ENCODE data around the gene KLK4.

The KLK4 gene

DNA sequence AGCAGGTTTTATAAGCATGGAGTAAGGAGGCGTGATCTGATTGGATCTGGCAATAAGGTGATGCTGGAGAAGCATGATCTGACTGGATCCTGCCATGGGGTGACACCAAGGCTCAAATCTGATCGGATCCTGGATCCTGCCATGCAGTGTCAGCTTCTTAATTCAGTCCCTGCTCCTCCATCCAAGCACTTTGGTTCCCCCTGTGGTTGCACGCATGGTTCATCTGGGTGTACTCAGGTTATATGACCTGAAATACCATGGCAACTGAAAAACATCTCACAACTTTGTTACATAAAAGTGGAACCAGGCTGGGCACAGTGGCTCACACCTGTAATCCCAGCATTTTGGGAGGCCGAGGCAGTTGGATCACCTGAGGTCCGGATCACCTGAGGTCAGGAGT, 17.6 kb upstream of the KLK4 start:
- TF ChIP-seq ZNF274 (IDR thresholded peaks at IDR 0.05; ENCODE audit: low read depth, low read length), result no peak

DNA sequence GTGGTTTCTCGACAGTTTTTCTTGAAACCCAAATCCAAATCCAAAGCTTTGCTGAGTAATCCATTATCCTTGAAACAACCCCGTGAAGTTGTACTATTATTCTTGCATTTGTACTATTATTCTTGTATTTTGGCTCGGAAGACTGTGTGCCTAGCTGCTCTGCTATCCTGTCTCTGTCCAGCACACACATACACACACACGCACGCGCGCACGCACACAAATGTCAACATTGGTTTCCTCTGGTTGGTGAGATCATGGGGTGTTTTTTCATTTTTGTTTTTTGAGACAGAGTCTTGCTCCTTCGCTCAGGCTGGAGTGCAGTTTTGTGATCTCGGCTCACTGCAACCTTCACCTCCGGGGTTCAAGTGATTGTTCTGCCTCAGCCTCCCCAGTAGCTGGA, 14.9 kb upstream of the KLK4 start:
- TF ChIP-seq ZNF274 (IDR thresholded peaks at IDR 0.05; ENCODE audit: low read depth, low read length), result no peak
- H3K4me3 ChIP-seq (ENCODE audit: low read length), result no peak overlapping the region

More for the DNA sequence above, 17.6 kb upstream of the KLK4 start:
- H3K4me3 ChIP-seq (ENCODE audit: low read length), result no peak overlapping the region

- no peak overlapping the region for H3K4me3 ChIP-seq (ENCODE audit: low read length)
- TF ChIP-seq ZNF274 (IDR thresholded peaks at IDR 0.05; ENCODE audit: low read depth, low read length), result no peak
Measured at GRCh38 chr19:50925734-50926133, 14.5 kb upstream of the KLK4 start.

DNA sequence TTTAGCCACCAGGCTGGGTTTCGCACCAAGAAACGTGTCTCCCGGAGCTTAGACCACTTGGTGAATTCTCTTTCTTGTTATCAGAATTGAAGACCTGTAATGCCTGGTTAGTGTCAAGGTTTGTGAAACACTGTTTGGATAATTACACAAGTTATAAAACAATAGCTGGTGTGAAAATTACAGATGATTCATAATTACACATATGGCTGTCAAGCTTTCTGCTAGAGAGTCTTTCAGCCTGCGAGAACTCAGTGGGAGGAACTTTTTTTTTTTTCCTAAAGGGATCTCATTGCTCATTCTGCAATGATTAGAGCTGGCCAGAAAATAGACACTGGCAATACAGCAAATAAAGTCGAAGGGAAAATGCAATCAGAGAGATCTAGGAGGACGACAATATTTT, 13.4 kb upstream of the KLK4 start:
- no peak for TF ChIP-seq ZNF274 (IDR thresholded peaks at IDR 0.05; ENCODE audit: low read depth, low read length)
- no peak overlapping the region for H3K4me3 ChIP-seq (ENCODE audit: low read length)

GRCh38 chr19:50922317-50922853, 11.2 kb upstream of the KLK4 start:
- TF ChIP-seq ZNF274 (IDR thresholded peaks at IDR 0.05; ENCODE audit: low read depth, low read length), result no peak
- no peak overlapping the region for H3K4me3 ChIP-seq (ENCODE audit: low read length)

DNA sequence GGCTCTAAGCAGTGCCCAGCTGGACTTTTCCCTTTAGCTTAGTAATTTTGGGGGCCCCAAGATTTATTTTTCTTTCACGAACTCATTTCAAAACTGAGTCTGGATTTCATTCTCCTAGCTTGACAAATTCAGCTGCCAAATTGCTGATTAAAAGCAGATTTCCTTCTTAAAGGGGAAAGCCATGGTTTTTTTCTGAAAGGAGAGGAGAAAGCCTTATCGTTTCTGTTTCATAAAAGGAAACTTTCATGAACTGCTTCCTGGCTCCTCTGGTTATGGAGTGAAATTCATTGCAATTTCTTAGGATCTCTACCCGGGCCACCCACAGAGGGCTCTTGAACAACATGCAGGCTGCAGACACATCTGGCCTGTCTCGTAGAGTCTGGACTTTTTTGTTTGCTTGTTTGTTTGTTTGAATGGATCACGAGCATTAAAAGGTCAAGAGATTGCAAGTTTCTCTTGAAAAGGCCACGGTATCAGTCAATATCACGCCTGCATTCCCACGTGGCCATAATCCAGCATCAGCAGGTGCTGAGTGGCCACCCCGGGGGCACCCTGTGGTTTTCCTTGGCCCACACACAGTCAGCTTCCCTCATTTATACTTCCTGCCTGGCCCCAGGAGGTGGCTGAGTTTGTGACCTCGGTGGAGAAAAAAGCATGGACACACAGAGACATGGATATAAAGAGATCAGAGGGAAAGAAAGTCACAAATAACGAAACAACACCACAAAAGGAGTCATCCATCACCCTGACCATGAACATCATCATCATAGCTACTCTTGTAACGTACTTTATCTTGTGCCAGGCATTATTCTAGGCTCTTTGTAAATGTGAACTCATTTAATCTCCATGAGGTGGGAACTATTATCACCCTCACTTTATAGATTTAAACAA, 10.5 kb upstream of the KLK4 start:
- no peak overlapping the region for H3K4me3 ChIP-seq (ENCODE audit: low read length)

DNA sequence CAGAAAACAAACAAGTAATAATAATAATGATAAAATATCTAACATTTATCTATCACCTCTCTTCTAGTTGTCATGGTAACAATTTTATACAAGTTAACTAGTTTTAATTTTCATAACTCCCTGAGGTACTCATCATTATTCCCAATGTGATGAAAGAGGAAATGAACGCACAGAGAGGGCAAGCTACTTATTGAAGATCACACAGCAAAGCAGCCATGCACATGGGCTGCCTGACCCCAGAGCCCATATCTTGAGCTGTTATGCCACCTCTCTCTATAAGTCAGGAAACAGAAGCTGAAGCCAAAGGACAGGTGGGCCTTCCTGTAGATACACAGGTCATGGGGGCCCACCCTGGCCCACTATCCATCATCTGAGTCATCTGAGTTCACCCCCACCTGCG, 4.9 kb upstream of the KLK4 start:
- TF ChIP-seq ZNF274 (IDR thresholded peaks at IDR 0.05; ENCODE audit: low read depth, low read length), result no peak
- no peak overlapping the region for H3K4me3 ChIP-seq (ENCODE audit: low read length)

More for the DNA sequence above, 10.5 kb upstream of the KLK4 start:
- no peak for TF ChIP-seq ZNF274 (IDR thresholded peaks at IDR 0.05; ENCODE audit: low read depth, low read length)

- TF ChIP-seq ZNF274 (IDR thresholded peaks at IDR 0.05; ENCODE audit: low read depth, low read length), result no peak
Measured at GRCh38 chr19:50912727-50913716, 1.8 kb upstream of the KLK4 start.

GRCh38 chr19:50912102-50912599, 956 bp upstream of the KLK4 start:
- H3K4me3 ChIP-seq (ENCODE audit: low read length), result no peak overlapping the region
- no peak for TF ChIP-seq ZNF274 (IDR thresholded peaks at IDR 0.05; ENCODE audit: low read depth, low read length)

More at GRCh38 chr19:50912727-50913716, 1.8 kb upstream of the KLK4 start:
- no peak overlapping the region for H3K4me3 ChIP-seq (ENCODE audit: low read length)

DNA sequence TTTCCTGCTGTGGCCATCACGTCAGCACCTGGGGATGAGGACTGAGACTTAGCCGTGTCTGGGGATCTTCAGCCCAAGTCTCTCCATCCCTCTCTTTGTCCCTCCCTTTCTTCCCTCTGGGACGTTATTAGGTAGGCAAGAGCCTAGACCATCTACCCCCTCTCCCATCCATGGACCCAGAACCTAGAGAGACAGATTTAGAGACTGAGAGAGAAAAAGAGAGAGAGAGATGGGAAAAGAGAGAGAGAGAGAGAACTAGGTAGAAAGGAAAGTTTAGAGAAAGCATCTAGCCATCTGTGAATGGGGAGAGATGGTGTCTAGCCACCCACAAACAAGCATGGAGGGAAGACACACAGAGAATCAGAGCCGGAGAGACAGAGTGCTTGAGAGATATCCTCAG, 473 bp downstream of the KLK4 start:
- TF ChIP-seq ZNF274 (IDR thresholded peaks at IDR 0.05; ENCODE audit: low read depth, low read length), result no peak
- H3K4me3 ChIP-seq (ENCODE audit: low read length), result no peak overlapping the region

- peak overlapping the region; percentile 17; the same call in 1 of the 2 replicates for H3K4me3 ChIP-seq (ENCODE audit: low read length)
- no peak for TF ChIP-seq ZNF274 (IDR thresholded peaks at IDR 0.05; ENCODE audit: low read depth, low read length)
Measured at GRCh38 chr19:50909240-50910070, 1.7 kb downstream of the KLK4 start.

DNA sequence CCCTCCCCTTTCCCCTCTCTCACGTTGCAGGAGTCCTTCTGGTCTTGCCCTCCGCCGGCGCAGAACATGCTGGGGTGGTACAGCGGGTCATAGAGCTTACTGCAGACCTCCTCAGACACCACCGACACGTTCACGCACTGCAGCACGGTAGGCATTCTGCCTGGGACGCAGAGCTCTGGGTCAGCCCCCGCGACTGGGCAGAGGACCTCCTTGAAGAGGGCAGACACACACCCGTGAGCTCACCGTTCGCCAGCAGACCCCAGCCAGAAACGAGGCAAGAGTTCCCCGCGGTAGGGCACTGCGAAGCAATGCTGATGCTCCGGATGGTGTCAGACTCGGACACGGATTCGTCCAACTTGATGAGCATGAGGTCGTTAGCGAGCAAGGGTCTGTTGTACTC, 2.9 kb downstream of the KLK4 start:
- TF ChIP-seq ZNF274 (IDR thresholded peaks at IDR 0.05; ENCODE audit: low read depth, low read length), result no peak

DNA sequence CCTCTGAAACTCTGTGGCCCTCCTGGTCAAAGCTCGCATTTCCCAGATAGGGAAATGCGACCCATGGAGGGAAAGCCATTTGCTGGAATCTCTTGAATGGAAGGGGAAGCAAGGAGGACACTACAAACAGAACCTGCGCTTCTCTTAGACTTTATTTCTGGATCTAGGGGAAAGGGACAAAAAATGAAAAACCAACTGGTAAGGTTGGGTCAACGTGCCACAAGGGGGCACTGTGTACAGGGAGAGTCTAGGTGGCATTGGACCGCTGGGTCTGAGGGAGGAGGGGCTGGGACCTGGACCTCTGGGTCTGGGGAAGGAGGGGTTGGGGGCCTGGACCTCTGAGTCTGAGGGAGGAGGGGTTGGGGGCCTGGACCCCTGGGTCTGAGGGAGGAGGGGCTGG, 5.0 kb downstream of the KLK4 start:
- no peak overlapping the region for H3K4me3 ChIP-seq (ENCODE audit: low read length)
- no peak for TF ChIP-seq ZNF274 (IDR thresholded peaks at IDR 0.05; ENCODE audit: low read depth, low read length)

More for the DNA sequence above, 2.9 kb downstream of the KLK4 start:
- H3K4me3 ChIP-seq (ENCODE audit: low read length), result no peak overlapping the region

All from GM08714 (cell line).